Osteoblast (primary cell): ENCODE data around the gene MILR1. TPM values are rescaled to one million over a fixed set of nuclear protein-coding genes. Genes with fewer than 3 reads are reported as not detected.

Source experiments
- DNase-seq: peaks from one replicate; pipeline ENCODE4 v3.0.0; 2011; ENCODE audit warnings: low spot score, mixed read lengths; ENCODE audit not compliant: insufficient read length; ENCODE audit errors: missing footprints
- H2AFZ ChIP-seq: 2 replicates; pipeline ENCODE4 v1.6.0; 2011; ENCODE audit warnings: mild to moderate bottlenecking, low read length
- H3K27ac ChIP-seq: 2 replicates; pipeline ENCODE4 v1.5.1; 2011; ENCODE audit warnings: mild to moderate bottlenecking, low read depth, low read length, moderate library complexity
- H3K27me3 ChIP-seq: 2 replicates; pipeline ENCODE4 v1.6.0; 2012; ENCODE audit warnings: mild to moderate bottlenecking, control low read depth, inconsistent platforms, low read length, moderate library complexity; ENCODE audit not compliant: insufficient read depth
- H3K36me3 ChIP-seq: 2 replicates; pipeline ENCODE4 v1.5.1; 2011; ENCODE audit warnings: mild to moderate bottlenecking, low read length, control low read depth, moderate library complexity; ENCODE audit not compliant: insufficient read depth
- H3K4me1 ChIP-seq: 2 replicates; pipeline ENCODE4 v1.5.1; 2011; ENCODE audit warnings: mild to moderate bottlenecking, low read length, control low read depth, moderate library complexity; ENCODE audit not compliant: insufficient read depth
- H3K4me2 ChIP-seq: 2 replicates; pipeline ENCODE4 v1.6.0; 2011; ENCODE audit warnings: mild to moderate bottlenecking, low read length; ENCODE audit not compliant: insufficient read depth
- H3K4me3 ChIP-seq: fragments of 200-600 bp; sonication (generic); 3 replicates; pipeline ENCODE4 v1.5.1; 2012; ENCODE audit warnings: mild to moderate bottlenecking, low read length, inconsistent platforms; ENCODE audit not compliant: insufficient read depth
- H3K79me2 ChIP-seq: 2 replicates; pipeline ENCODE4 v1.6.0; 2012; ENCODE audit warnings: mild to moderate bottlenecking, low read length, control low read depth, inconsistent platforms; ENCODE audit not compliant: insufficient read depth
- H3K9me3 ChIP-seq: 2 replicates; pipeline ENCODE4 v1.5.1; 2011; ENCODE audit warnings: low read depth, low read length, control low read depth
- H4K20me1 ChIP-seq: 2 replicates; pipeline ENCODE4 v1.6.0; 2012; ENCODE audit warnings: mild to moderate bottlenecking, low read length, control low read depth; ENCODE audit not compliant: insufficient read depth
- CTCF ChIP-seq: IDR thresholded peaks from 2 replicates; pipeline ENCODE4 v1.5.1; 2011; ENCODE audit warnings: mild to moderate bottlenecking, low read depth, low read length, moderate library complexity; ENCODE audit errors: extremely low read depth
- total RNA-seq: library from RNA; depleted of rRNA; stranded (reverse); fragments of >200 nt; gene quantifications from 2 replicates; pipeline ENCODE4 v1.2.3, GENCODE V29; 2012

Gene MILR1
- total RNA-seq, 1 donor: 12.3 TPM

DNA sequence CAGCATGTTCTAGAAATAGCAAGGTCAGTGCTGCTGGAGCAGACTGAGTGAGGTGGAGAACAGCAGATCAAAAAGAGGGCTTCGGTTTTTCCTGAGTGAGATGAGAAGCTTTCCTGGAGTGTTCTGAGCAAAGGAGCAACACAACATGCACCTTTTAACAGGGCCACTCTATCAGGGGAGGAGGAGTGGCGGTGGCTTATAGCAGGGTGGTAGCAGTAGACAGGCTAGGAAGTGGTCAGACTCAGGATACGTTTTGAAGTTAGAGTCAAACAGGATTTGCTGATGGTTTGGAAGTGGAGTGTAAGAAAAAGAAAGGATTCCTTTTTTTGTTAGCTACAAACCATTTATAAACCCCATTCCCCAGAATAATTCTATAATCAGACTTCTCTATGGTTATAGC is 35.5 kb downstream of the MILR1 start:
- Histone ChIP-seq H3K4me1 (no peaks in the 10 kb centered on the region), H3K27ac (no peak overlapping the region), H3K27me3 (no peaks in the 10 kb centered on the region), H3K9me3 (no peaks in the 10 kb centered on the region), H3K79me2 (no peaks in the 10 kb centered on the region), H3K36me3 (peaks cover 42% of the 10 kb centered on the region), H4K20me1 (no peaks in the 10 kb centered on the region), H3K4me3 (no peak overlapping the region), H3K4me2 (no peak overlapping the region), H2AFZ (no peak overlapping the region)
- TF ChIP-seq CTCF: no peak
- no peak for DNase-seq

- Histone ChIP-seq H3K36me3 (peaks cover 47% of the 10 kb centered on the region), H3K4me1 (no peaks in the 10 kb centered on the region), H2AFZ (no peak overlapping the region), H3K9me3 (no peaks in the 10 kb centered on the region), H3K27ac (no peak overlapping the region), H3K4me3 (no peak overlapping the region), H3K27me3 (no peaks in the 10 kb centered on the region), H3K4me2 (no peak overlapping the region), H3K79me2 (peaks cover 2% of the 10 kb centered on the region), H4K20me1 (no peaks in the 10 kb centered on the region)
- no peak for DNase-seq
- TF ChIP-seq CTCF: no peak
Measured at GRCh38 chr17:64488301-64488700, 39.4 kb downstream of the MILR1 start.

GRCh38 chr17:64491034-64491860 is 42.3 kb downstream of the MILR1 start:
- peaks cover 28% of the 10 kb centered on the region for H3K36me3 ChIP-seq

More at GRCh38 chr17:64491034-64491860, 42.3 kb downstream of the MILR1 start:
- no peaks in the 10 kb centered on the region for H3K27me3 ChIP-seq
- no peak overlapping the region for H2AFZ ChIP-seq
- peaks cover 14% of the 10 kb centered on the region for H3K4me1 ChIP-seq
- peak; percentile 74 for TF ChIP-seq CTCF
- H3K4me3 ChIP-seq: no peak overlapping the region
- no peaks in the 10 kb centered on the region for H3K9me3 ChIP-seq
- H3K4me2 ChIP-seq: no peak overlapping the region
- no peak for DNase-seq
- H4K20me1 ChIP-seq: no peaks in the 10 kb centered on the region
- no peak overlapping the region for H3K27ac ChIP-seq
- H3K79me2 ChIP-seq: peaks cover 23% of the 10 kb centered on the region
